ENCODE results near the gene ANKRD28.

Gene ANKRD28

DNA sequence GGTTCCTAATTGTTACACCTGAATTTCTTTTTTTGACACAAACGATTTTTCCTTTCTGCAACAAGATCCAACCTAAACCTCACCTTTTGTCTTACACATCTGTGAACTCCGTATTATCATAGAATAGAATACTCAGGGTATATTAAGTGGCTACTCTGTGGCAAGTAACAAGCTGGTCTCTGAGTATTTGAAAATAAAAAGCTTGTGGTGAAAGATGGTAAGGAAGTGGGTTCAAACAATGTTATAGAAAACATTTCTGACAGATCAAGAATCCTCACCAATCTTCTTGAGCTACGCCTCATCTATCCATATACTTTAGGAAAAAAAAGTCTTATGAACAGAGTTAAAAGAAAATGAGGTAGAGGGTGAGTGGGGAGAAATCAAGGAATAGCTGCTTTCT lies 3.5 kb upstream of the ANKRD28 start:
- no peak for DNase-seq

DNA sequence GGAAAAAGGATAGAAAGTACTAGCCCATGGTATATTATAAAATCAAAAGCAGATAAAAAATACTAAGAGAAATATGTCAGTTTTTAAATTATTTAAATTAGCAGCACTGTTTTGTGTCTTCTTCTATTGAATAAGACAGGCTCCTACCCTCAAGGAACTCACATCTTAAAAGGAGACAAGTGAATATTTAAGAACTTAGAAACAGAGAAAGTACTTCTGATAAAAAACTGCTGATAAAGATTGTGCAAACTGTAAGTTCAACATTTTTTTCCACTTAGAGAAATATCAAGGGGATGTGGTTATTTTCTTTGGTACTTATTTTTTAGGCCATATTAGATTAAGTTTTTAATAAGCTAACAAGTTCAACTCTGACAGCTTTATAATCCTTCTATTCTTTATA lies 3.0 kb upstream of the ANKRD28 start:
- DNase-seq, result no peak

DNA sequence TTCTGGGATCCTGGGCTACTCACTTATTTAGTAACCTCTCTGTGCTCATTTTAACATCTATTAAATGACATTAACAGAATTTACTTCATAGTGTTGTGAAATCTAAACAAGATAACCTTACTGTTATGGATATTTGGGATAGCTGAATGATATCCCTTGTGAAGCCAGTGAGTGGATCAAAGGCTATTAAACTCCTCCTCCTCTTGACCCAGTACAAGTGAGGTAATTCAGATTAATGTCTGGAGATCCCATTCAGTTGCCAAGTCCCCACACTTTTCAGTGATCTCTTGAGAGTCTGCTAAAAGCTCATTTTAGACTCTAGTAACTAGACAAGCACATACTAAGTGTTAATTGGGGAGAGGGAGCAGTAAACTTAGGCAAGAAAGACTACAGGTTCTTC lies 2.5 kb upstream of the ANKRD28 start:
- no peak for DNase-seq

DNA sequence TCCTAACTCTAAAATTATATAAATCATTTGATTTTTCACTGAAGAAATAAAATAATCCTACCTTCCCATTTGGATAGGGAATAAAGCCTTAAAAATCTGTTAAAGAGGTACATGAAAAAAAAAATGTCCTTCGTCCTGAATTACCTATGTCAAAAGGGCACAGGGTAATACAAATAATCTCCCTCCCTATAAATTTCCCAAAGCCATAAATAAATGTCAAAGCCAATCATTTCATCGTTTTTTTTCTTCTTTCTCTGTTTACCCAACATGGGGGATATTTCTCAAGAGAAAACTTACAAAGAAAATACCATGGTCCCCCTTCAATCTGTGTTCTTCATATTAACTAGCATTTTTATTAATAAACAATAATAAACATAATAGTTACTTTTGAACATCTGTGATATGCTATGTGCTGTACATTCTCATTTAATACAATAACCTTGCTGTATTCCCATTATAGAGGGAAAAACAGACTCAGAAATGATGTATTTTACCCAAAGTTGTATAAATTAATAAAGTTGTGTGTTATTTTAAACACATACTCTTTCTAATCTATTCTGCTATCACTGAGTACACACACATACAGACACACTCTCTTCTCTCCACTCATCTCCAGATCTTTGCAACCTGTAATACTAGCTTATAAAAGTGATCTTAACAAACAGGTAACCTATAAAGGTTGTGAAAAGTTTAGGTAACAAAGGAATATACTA lies 910 bp upstream of the ANKRD28 start:
- DNase-seq, result no peak

DNA sequence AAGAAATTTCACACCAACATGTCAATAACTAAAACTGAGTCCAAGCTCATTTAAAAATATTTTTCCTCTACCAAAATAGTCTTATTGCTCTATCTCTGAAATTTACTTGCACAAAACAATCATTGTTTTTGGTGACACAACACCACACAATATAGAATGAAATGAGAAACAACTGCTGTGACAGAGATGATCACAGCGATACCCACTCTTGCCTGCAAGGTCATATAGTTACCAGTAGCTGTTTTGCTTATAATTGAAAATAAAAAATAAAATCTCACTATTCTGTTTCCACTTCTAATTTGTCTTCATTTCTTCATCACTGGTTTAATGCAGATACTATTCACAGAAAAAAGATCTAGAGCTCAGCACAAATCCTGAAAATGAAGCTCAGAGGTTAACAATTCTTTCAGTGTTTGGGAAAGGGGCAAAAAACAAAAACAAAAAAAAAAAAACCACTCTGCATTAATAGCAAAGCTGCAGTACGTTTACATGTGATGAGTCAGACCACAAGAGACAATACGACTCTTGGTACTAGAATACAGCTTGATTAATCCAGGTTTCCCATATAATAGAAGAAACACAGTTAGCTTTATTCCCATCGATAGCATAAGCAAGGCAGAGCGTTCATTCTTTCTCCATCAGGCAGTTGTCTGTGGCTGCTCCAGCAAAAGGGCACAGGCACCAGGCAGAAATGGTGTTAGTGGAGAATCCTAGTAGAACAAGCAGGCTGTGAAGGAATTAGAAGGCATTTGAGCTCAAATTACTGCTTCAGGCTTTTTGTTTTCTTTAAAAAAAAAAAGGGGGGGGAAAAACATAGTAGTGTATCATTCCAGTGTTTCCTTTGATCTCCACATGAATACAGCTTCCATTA lies 773 bp downstream of the ANKRD28 start:
- DNase-seq, result no peak

DNA sequence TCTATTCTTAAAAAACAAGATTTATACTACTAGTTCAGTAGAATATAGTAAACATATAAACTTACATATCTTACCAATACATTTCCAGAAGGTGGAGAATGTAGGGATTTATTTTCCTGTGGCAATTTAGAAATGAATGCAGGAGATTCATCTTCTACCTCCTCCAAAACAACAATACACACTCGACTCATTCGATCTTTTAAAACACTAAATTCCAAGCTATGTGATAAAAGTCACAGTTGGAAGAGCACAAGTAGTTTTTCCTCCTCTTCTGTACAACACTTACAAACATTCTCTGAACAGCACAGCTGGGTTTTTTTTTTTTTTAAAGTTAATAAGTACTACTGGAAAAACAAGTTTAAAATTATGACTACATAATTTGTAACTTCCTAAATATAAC lies 1.4 kb downstream of the ANKRD28 start:
- DNase-seq, result no peak

DNA sequence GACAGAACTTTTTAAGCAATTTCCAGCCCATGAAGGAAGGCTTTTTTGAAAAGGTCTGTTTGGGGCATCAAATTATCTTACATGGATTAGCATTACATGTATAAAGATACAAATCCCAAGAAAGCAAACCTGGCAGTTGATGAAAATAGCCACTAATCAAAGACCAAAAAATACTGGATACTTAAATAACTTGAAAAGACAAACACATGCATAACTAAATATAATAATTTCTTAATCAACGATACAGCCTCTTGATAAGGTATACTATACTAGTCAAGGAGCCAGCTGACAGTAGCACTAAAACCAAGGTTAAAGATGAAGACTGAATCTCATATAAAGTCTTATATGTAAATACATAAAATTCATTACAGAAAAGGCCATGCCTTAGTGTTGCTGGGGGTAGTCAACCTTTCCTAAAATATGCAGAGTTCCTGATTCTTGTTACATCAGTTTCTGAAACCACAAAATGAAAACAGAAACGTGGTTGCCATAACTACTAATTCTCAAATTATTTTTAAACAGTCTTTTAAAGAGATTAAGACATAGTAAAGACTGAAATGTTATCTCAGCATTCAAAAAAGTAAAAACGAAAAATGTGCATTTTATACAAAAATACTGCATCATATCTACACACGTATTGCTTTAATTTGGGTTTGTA lies 2.0 kb downstream of the ANKRD28 start:
- no peak for DNase-seq

DNA sequence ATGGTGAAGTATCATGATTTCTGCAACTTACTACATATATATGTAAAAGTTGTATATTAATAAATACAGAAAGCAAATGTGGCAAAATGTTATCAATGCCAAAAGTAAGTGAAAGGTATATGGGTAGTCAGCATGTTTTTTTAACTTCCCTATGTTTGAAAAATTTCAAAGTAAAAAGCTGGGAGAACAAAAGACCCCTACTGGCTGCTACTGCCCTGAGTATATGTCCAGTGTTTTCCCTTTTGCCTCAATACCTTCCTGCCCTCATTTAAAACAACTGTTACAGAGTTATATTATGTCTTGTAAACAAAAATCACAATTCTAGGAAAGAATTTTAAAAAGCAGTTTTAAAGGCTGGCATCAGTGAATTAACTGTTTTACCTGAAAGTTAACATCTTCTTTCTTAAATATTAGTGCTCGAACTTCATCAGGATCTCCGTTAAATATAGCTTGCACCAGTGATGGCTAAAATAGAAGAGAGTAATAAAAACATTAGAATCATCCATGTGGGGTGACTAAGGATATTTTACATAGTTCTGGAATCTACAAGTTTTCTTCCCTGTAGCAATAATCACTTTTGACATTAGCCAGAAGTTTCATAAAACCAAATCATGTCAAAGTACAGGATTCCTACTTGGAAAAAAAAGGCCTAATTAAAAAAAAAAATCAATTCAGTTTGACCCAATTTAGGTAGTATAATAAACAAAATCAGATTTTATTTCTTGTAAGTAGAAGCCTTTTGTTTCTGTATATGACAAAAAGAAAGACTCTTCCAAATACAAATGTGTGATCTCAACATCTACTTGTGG lies 2.7 kb downstream of the ANKRD28 start:
- no peak for DNase-seq

DNA sequence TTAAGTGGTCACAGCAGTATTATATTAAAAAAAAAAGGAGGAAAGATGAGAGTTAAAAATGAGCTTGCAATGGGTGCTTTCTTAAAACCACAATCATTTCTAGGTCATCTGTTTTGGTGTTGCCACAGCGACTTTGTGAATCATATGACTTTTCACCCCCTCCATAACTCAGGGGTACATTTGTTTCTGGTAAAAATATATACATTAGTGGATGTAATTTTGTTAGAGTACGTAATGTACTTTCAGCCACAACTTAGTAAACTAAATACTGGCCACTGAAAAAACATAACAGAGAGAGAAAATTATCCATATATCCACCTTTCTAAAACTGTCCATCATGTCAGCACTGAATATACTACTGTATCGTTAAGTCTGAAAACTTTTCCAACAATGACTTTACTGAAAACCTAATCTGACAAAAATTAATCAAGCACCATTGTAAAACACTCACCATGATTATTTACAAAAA lies 3.4 kb downstream of the ANKRD28 start:
- no peak for DNase-seq

DNA sequence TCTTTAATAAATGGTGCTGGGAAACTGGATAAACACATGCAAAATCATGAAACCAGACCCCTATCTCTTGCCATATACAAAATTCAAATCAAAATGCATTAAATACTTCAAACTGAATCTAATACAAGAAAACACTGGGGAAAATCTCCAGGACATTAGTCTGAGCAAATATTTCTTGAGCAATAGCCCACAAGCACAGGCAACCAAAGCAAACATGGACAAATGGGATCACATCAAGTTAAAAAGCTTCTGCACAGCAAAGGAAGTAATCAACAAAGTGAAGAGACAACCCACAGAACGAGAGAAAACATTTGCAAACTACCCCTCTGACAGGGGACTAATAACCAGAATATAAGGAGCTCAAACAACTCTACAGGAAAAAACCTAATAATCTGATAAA lies 6.3 kb downstream of the ANKRD28 start:
- DNase-seq, result no peak

DNA sequence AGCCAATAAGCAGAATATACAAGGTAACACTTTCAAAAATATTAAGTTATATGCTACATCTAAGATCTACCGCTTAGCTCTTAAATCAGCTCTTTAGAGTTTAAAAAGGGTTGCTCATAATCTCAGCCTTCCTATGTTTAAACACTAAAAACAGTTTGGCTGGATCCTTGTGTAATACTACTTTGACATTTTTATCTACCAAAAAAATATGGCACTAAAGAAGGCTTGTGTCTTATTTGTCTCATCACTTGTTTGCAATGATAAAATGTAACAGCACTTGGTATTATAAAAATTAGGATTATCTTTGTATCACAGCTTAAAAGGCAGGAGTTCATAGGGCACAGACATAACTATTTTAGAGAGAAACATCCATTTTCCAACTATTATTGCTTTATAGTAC lies 9.8 kb downstream of the ANKRD28 start:
- DNase-seq, result no peak

DNA sequence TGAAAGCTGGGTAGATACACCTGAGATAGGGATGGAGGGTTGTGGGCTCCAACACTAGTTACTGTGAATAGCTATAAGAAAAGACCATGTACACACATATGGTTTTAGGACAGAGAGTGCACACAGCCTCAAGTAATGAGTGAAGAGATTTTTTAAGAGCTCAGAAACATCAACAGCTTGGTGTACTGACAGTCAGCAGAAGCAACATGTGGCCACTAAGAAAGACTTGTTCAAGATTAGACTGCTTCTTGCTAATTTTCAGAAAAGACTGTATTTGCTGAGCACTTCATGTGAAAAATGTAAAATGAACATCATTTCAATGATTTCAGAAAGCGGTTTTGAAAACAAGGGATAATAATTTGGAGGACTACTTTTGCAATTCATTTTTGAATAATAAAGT lies 10.3 kb downstream of the ANKRD28 start:
- no peak for DNase-seq

DNA sequence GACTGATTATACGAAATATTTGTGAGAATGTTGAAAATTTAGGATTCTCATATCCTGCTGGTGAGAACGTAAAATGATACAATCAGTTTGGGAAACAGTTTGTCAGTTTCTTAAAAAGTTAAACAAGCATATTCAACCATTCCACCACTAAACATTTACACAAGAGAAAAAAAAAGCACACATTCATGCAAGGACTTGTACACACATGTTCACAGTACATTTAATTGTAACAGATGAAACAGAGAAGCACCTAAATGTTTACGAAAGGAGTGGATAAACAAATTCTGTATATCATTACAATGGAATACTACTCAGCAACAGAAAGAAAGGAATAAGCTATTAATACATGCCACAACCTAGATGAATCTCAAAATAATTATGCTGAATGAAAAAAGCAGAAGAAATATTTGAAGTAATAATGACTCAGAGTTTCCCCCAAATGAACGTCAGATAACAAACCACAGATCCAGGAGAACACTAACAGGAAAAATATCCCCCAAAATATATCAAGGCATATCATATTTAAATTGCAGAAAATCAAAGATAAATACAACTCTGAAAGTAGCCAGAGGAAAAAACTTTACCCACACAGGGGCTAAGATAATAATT lies 14.3 kb downstream of the ANKRD28 start:
- no peak for DNase-seq

DNA sequence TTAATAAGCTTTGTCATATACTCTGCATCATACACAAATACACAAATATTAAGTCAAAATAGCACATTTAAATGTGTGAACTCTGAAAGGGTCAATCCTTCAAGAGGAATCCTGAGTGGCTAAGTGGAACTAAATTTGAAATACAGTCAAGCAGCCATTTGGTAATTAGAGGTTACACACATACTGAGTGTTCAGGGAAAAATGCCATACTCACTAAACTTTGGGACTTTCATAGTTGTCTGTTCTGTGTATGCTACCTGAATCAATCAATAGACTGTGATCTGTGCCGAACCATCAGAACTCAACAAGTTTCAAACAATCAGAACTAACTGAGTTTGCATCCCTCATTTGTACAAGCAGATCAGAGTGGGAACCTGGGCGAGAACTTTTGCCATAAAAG lies 15.3 kb downstream of the ANKRD28 start:
- no peak for DNase-seq

DNA sequence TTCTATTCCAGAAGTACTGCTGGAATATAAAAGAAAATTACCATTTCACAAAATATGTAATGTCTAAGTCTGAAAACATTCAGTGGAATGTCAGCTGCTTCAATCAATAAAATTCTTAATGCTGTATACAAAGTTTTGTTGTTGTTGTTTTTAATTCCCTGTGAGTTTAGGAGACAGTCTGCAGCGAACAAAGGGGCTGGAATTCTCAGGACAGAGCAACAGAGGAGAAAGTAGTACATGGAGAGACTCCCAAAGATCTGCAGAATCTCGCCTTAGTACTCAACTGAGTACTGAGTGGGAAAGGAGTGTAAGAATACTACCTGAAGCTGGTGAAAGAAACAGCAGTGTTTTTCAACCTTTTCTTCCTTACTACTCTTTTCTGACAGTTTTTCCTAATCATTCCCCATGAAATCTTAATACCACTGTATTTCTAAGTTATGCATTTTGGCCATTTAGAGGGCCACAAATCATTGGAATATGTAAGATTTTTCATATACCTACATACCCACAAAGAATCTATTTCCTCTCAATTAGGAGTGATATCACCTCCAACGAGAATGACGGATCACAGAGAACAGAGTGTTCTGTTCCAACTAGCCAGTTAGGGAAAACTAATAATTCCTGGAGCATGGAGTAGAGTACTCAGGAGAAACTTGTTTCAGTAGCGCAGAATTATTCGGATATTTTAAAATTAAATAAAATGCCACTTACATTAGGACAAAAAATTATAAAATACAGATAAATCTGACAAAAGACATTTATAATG lies 16.0 kb downstream of the ANKRD28 start:
- DNase-seq, result no peak

DNA sequence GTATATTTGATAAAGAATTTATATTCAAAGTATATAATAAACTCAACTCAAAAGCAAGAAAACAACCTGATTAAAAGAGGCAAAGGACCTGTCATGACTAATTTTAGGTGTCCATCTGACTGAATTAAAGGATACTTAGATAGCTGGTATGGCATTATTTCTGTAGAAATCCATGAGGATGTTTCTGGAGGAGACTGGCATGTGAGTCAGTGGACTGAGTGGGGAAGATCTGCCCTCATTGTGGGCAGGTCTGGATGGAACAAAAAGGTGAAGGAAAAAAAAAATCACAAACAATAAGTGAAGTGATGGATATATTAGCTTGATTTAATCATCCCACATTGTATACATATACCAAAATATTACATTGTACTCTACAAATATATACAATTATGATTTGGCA lies 16.6 kb downstream of the ANKRD28 start:
- DNase-seq, result no peak

DNA sequence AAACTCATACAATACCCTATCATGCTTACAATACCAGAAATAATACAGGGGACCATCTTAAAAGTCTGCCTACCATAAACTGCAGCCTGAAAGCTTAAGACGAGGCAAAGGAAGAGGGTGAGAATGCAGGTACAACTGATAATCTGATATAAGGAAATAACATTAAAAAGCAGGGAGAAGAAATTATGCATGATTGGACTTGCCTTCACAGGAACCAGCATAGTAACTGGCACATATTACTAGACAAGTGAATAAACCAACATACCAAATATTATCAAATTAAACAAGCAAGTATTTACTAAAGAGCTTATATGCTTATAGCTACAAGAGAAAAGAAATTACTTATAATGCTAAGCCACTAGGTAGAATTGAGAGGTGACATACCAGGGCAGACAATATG lies 18.7 kb downstream of the ANKRD28 start:
- no peak for DNase-seq

DNA sequence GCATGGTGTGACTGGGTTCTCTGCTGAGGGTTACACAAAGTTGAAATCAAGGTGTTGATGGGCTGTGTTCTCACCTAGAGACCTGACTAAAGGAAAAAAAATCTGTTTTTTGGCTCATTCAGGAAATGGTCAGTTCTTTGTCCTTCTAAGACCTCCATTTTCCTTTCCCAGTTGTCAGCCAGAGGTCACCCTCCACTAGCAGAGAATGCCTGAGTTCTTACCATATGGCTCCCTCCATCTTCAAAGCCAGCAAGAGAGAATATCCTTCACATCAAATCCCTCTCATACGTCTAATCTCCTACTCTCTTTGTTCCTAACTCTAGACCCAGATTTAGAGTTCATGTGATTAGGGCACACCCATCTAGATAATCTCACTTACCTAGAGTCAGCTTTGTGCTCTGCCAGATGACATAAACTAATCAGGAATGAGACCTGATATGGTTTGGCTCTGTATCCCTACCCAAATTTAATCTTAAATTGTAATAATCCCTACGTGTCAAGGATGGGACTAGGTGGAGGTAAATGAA lies 19.4 kb downstream of the ANKRD28 start:
- no peak for DNase-seq

DNA sequence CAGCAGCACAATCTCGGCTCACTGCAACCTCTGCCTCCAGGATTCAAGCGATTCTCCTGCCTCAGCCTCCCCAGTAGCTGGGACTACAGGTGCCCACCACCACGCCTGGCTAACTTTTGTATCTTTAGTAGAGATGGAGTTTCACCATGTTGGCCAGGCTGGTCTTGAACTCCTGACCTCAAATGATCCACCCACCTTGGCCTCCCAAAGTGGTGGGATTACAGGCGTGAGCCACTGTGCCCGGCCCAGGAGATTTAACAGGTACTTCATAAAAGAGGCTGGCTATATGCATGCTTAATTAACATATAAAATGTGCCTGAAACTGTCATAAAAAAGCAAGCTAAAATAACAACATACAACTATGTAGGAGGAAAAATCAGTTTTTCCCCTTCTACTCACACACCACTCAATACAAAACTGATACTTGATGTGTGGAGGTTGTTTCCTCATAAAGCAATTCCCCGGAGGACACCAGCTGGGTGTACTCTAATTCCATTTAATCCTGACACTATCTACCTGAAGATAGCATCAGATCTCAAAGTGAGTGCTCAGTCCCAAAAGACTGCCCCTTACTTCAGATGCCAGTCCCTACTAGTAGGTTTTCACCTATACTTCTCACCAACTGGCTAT lies 22.7 kb downstream of the ANKRD28 start:
- DNase-seq, result peak; percentile 8

DNA sequence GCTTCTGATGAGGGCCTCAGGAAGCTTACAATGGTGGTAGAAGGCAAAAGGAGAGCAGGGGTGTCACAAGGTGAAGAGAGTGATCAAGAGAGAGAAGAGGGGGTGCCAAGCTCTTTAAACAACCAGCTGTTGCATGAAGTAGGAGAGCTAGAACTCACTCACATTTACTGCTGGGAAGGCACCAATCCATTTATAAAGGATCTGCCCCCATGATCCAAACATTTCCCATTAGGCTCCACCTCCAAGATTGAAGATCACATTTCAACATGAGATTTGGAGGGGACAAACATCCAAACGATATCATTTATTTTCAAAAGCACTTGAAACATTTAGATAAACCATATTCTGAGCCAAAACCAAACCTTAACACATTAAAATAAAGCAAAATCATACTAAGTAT lies 26.3 kb downstream of the ANKRD28 start:
- DNase-seq, result no peak

Measured in activated naive CD4-positive, alpha-beta T cell treated with Interleukin-2 at 50 U/mL for 16 hours (primary cell).